Glutamatergic neuron (in vitro differentiated cells): ENCODE data around the gene CDR2. TPM values are rescaled to one million over a fixed set of nuclear protein-coding genes. Genes with fewer than 3 reads are reported as not detected.
"Not testable (repeated sequence)": the region's sequence is repeated elsewhere in the genome, so short reads cannot be mapped to it uniquely, and the experiment has no call there.

Source experiments
- DNase-seq: peaks from one replicate; pipeline ENCODE4 v3.0.0; 2022
- H3K27ac Mint-ChIP-seq: one replicate; pipeline ENCODE4 v1.8.0; 2020; ENCODE audit warnings: mild to moderate bottlenecking, mixed read lengths, inconsistent platforms; ENCODE audit not compliant: unreplicated experiment
- H3K27me3 Mint-ChIP-seq: one replicate; pipeline ENCODE4 v1.8.0; 2020; ENCODE audit warnings: mild to moderate bottlenecking, moderate library complexity, mixed read lengths, inconsistent platforms; ENCODE audit not compliant: unreplicated experiment
- H3K36me3 Mint-ChIP-seq: one replicate; pipeline ENCODE4 v1.8.0; 2020; ENCODE audit warnings: mild to moderate bottlenecking, mixed read lengths, inconsistent platforms; ENCODE audit not compliant: unreplicated experiment
- H3K4me1 Mint-ChIP-seq: one replicate; pipeline ENCODE4 v1.8.0; 2020; ENCODE audit warnings: mild to moderate bottlenecking, low read depth, mixed read lengths, inconsistent platforms; ENCODE audit not compliant: unreplicated experiment
- H3K4me3 Mint-ChIP-seq: one replicate; pipeline ENCODE4 v1.8.0; 2020; ENCODE audit warnings: mild to moderate bottlenecking, mixed read lengths, inconsistent platforms; ENCODE audit not compliant: unreplicated experiment
- H3K9me3 Mint-ChIP-seq: one replicate; pipeline ENCODE4 v1.8.0; 2020; ENCODE audit warnings: mild to moderate bottlenecking, moderate library complexity, mixed read lengths, inconsistent platforms; ENCODE audit not compliant: unreplicated experiment
- total RNA-seq: library from RNA; stranded (reverse); fragmentation: NEBNext Ultra II Directional; extraction: Animal tissue kit (Norgen Biotek cat#: 25700); gene quantifications from one replicate; pipeline ENCODE4 v1.2.1, GENCODE V29; 2021; ENCODE audit not compliant: unreplicated experiment
- TF ChIP-seq, protein P1 (sequence below): fragments of 200-600 bp; sonication (generic); IDR thresholded peaks from one replicate; pipeline ENCODE4 v1.5.0; 2021; ENCODE audit not compliant: partially characterized antibody, unreplicated experiment

CDR2 gene
- total RNA-seq, 1 donor from 2014 or later: 8.5 TPM

DNA sequence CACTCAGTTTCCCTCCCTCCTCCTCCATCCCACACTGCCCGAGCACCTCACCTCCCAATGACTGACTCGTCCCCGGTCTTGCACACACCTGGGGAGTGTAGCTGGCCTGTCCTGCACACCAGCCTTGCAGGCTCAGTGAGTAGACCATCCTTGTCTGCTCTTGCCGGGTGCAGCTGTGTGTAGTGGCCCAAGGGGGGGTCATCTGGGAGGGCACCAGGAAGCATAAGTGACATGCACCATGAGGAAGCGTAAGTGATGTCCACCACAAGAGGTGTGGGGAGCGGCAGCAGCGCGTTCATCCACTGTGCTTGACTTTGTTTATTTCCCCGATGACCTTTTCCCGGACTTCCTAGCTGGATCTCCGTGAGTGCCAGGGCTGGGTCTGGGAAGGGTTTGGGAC lies 45.5 kb upstream of the CDR2 start:
- no peaks in the 10 kb centered on the region for H3K9me3 Mint-ChIP-seq
- H3K4me1 Mint-ChIP-seq: no peaks in the 10 kb centered on the region
- no peak overlapping the region for H3K4me3 Mint-ChIP-seq

DNA sequence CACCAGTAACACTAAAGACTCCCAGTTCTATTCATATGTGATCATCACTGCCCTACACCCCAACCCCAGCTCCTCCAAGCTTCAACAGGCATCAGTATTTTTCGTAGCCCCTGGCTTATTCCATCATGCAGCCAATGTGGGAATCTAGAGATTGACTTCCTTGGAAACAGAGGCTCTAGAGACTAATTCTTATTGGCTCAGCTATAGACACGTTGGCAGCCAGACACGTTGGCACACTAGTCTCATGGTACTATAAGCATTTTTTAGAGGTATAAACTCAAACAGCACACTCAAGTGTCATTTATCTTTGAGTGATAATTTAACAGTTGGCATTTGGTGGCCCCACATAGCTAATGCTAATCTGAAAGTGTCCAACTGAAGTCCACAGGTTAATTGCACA lies 44.4 kb upstream of the CDR2 start:
- Mint-ChIP-seq H3K36me3 (no peaks in the 10 kb centered on the region), H3K4me3 (no peak overlapping the region), H3K27me3 (no peaks in the 10 kb centered on the region), H3K27ac (no peak overlapping the region), H3K4me1 (no peaks in the 10 kb centered on the region), H3K9me3 (no peaks in the 10 kb centered on the region)
- TF ChIP-seq, protein P1, sequence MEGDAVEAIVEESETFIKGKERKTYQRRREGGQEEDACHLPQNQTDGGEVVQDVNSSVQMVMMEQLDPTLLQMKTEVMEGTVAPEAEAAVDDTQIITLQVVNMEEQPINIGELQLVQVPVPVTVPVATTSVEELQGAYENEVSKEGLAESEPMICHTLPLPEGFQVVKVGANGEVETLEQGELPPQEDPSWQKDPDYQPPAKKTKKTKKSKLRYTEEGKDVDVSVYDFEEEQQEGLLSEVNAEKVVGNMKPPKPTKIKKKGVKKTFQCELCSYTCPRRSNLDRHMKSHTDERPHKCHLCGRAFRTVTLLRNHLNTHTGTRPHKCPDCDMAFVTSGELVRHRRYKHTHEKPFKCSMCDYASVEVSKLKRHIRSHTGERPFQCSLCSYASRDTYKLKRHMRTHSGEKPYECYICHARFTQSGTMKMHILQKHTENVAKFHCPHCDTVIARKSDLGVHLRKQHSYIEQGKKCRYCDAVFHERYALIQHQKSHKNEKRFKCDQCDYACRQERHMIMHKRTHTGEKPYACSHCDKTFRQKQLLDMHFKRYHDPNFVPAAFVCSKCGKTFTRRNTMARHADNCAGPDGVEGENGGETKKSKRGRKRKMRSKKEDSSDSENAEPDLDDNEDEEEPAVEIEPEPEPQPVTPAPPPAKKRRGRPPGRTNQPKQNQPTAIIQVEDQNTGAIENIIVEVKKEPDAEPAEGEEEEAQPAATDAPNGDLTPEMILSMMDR: no peak
- DNase-seq: no peak

More for the DNA sequence above, 45.5 kb upstream of the CDR2 start:
- DNase-seq: no peak
- Mint-ChIP-seq H3K27me3 (peaks cover 2% of the 10 kb centered on the region), H3K27ac (no peak overlapping the region), H3K36me3 (peaks cover 4% of the 10 kb centered on the region)
- TF ChIP-seq, protein P1: no peak

DNA sequence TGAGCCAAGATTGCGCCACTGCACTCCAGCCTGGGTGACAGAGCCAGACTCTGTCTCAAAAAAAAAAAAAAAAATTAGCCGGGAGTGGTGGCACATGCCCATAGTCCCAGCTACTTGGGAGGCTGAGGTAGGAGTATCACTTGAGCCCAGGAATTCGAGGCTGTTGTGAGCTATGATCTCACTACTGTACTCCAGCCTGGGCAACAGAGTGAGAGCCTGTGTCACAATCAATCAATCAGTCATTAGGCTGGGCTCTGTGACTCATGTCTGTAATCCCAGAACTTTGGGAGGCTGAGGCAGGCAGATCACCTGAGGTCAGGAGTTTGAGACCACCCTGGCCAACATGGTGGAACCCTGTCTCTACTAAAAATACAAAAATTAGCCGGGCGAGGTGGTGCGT lies 43.4 kb upstream of the CDR2 start:
- not testable (repeated sequence) for H3K9me3 Mint-ChIP-seq, H3K4me3 Mint-ChIP-seq, H3K4me1 Mint-ChIP-seq, H3K27me3 Mint-ChIP-seq, H3K36me3 Mint-ChIP-seq, H3K27ac Mint-ChIP-seq, DNase-seq

- no peak for DNase-seq
- H3K4me1 Mint-ChIP-seq: no peaks in the 10 kb centered on the region
- TF ChIP-seq, protein P1: no peak
- no peaks in the 10 kb centered on the region for H3K9me3 Mint-ChIP-seq
- no peak overlapping the region for H3K4me3 Mint-ChIP-seq
- no peaks in the 10 kb centered on the region for H3K27me3 Mint-ChIP-seq
- no peaks in the 10 kb centered on the region for H3K36me3 Mint-ChIP-seq
- no peak overlapping the region for H3K27ac Mint-ChIP-seq
Measured at GRCh38 chr16:22417019-22417418, 42.6 kb upstream of the CDR2 start.

DNA sequence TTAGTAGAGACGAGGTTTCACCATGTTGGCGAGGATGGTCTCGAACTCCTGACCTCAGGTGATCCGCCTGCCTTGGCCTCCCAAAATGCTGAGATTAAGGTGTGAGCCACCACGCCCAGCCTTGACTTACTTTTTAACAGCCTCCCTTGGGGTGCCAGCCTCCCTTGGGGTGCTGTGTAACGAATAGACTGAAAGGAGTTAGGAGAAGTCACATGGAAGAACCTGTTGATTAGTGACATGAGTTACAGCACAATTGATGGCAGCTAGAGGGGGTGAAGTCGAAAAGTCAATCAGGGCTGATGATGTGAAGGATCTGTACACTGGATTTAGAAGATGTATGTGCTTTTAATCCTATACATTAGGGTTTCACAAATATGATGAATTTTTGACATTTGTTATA lies 39.4 kb upstream of the CDR2 start:
- DNase-seq: no peak
- TF ChIP-seq, protein P1: no peak
- Mint-ChIP-seq H3K4me1 (no peaks in the 10 kb centered on the region), H3K27ac (no peak overlapping the region), H3K9me3 (no peaks in the 10 kb centered on the region), H3K36me3 (no peaks in the 10 kb centered on the region), H3K27me3 (no peaks in the 10 kb centered on the region), H3K4me3 (no peak overlapping the region)

DNA sequence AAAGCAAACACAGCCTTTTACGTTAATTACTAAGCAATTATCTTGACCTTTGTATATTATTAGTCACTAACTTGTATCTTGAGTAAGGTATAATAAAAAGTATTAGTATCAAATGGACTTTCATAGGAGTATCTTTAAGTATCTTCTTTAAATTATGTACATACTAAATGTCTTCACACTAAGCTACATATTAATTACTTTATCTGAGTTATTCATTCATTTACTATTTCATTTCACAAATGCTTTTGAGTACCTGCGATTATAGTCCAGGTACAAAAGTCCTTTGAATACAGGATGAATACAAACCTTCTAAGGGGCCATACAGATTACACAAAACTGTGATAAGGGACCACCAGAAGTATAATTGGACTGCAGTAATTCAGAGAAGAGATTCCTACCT lies 33.1 kb upstream of the CDR2 start:
- Mint-ChIP-seq H3K4me3 (no peak overlapping the region), H3K27me3 (no peaks in the 10 kb centered on the region), H3K36me3 (no peaks in the 10 kb centered on the region), H3K27ac (no peak overlapping the region), H3K4me1 (no peaks in the 10 kb centered on the region), H3K9me3 (no peaks in the 10 kb centered on the region)
- TF ChIP-seq, protein P1: no peak
- no peak for DNase-seq
